Fibroblast of mammary gland (primary cell): Measurements from ENCODE around the gene GABRB3.
"Not testable (repeated sequence)": the region's sequence is repeated elsewhere in the genome, so short reads cannot be mapped to it uniquely, and the experiment has no call there.

ENCODE experiments used
- DNase-seq: peaks from one replicate; pipeline ENCODE4 v3.0.0-alpha.2; 2010; ENCODE audit warnings: low read depth
- H3K4me3 ChIP-seq: 2 replicates; pipeline ENCODE4 v1.5.1; 2011; ENCODE audit warnings: low read depth, mild to moderate bottlenecking, low read length, moderate library complexity; ENCODE audit not compliant: control insufficient read depth
- TF ChIP-seq, protein P1 (sequence below): conservative IDR thresholded peaks from 2 replicates; pipeline ENCODE4 v1.5.1; 2011; ENCODE audit warnings: low read depth, low read length, inconsistent platforms; ENCODE audit not compliant: control insufficient read depth, insufficient read depth

The GABRB3 gene

DNA sequence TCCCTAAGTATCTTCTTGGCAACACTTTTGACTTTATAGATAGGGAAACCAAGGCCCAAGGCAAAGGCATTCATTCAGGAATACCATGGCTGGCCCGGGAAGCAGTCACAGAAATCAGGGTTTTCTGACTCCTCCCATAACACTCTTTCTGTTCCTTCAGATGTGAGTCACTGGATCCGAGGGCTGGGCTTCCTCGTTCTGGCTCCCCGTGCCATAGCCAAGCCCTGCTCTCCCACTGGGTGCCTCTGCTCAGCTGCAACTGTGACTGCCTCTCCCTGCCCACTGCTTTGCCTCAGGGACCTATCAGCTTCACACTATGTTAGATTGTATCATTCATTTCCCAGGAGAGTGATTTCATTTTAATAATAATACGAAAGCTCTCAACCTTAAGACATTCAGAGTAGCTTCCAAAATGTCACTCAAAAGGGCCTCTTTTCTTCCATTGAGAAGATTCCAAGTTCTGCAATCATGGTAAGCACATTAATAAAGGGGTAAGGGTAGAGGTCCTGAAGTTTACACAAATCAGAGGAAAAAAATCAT lies 50.2 kb downstream of the GABRB3 start:
- H3K4me3 ChIP-seq: no peak overlapping the region
- DNase-seq: no peak
- TF ChIP-seq, protein P1, sequence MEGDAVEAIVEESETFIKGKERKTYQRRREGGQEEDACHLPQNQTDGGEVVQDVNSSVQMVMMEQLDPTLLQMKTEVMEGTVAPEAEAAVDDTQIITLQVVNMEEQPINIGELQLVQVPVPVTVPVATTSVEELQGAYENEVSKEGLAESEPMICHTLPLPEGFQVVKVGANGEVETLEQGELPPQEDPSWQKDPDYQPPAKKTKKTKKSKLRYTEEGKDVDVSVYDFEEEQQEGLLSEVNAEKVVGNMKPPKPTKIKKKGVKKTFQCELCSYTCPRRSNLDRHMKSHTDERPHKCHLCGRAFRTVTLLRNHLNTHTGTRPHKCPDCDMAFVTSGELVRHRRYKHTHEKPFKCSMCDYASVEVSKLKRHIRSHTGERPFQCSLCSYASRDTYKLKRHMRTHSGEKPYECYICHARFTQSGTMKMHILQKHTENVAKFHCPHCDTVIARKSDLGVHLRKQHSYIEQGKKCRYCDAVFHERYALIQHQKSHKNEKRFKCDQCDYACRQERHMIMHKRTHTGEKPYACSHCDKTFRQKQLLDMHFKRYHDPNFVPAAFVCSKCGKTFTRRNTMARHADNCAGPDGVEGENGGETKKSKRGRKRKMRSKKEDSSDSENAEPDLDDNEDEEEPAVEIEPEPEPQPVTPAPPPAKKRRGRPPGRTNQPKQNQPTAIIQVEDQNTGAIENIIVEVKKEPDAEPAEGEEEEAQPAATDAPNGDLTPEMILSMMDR: no peak

DNA sequence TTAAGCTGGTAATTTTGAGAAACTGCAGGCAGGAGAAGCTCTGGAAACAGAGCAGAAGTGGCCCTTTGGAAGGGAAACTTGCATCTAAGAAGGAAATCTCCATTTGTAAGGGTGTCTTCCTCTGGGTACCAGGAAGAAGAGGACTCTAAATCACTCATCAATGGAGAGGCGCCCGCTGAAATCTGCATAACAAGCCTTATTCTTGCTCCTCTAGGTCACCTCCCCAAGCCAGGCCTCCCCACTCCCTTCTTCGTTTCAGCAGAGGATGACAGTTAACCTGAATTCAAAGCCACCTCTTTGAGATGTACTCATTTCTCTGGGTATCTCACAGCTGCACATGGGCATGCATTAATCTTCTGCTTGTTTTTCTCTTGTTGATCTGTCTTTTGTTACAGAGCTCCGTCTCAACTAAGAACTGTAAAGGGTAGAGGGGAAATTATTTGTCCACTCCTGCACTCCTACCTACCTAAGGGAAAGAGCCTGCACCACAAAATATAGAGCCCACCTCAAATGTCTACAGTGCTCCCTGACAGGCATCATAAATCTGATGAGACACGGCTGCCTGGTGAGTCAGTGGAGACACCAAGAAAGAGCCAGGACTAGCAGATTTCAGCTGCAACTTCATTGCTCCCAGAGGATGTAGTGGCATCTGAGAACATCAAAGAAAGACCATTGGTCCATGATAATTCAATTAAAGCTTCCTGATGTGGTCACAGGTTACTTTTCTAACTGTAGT lies 51.5 kb downstream of the GABRB3 start:
- TF ChIP-seq, protein P1: no peak
- DNase-seq: no peak
- H3K4me3 ChIP-seq: no peak overlapping the region

DNA sequence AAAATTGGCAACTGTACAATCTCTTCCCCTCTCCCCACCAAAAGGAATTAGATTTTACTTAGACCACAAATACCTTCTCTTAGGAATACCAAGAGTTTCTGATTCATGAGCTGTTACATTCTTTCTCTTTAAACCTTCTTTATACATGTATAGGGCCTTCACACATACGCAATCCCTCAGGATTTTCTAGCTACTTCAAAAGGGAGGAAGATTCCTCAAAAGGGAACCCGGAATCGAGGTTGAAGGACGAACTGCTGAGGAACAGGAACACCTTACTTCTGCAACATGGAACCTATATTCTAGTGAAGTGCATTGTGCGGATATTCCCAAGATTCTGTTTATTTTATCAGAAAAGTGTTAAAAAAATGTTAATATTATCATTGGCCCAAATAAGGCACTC lies 52.3 kb downstream of the GABRB3 start:
- no peak overlapping the region for H3K4me3 ChIP-seq
- DNase-seq: no peak
- TF ChIP-seq, protein P1: no peak

DNA sequence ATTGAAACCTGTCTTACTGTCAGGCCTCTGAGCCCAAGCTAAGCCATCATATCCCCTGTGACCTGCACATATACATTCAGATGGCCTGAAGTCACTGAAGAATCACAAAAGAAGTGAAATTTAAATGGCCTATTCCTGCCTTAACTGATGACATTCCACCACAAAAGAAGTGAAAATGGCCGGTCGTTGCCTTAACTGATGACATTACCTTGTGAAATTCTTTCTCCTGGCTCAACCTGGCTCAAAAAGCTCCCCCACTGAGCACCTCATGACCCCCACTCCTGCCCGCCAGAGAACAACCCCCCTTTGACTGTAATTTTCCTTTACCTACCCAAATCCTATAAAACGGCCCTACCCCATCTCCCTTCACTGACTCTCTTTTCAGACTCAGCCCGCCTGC lies 53.0 kb downstream of the GABRB3 start:
- DNase-seq, H3K4me3 ChIP-seq: not testable (repeated sequence)

DNA sequence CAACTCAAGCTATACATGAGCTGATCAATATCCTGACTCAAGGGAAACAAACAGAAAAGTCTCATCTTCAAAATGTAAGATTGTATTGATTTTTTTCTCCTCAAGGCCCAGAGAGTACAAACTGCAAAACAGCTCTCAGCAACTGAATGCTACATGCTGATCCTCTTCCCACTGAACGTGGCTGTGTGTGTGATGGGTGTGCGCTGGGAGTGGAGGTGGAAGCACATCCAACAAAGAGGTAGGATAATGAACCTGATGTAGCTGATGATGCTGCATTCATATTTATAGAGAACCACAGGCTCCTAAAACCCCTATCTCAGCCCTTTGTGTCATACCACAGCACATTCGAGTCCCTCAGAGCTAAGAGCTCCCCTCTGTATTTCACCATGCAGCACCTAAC lies 56.8 kb downstream of the GABRB3 start:
- DNase-seq: no peak
- TF ChIP-seq, protein P1: no peak
- H3K4me3 ChIP-seq: no peak overlapping the region

DNA sequence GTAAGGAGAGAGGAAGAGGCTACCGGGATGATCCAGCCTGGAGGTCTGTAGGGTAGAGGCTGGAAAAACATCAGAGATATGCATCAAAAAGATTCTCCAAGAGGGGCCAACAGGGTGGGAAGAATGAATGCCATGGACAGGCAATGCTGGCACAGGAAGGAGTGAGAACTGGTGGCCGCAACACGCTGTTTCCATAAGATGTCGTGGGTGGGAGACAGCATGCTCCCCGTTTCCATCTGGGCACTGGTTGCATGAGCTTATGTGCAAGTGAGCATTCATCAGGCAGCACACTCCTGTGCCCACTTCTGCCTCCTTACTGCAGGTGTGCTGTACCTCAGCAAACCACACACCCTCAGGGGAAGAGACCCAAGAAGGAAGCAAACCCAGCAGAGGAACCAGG lies 59.4 kb downstream of the GABRB3 start:
- TF ChIP-seq, protein P1: no peak
- DNase-seq: no peak
- no peak overlapping the region for H3K4me3 ChIP-seq

DNA sequence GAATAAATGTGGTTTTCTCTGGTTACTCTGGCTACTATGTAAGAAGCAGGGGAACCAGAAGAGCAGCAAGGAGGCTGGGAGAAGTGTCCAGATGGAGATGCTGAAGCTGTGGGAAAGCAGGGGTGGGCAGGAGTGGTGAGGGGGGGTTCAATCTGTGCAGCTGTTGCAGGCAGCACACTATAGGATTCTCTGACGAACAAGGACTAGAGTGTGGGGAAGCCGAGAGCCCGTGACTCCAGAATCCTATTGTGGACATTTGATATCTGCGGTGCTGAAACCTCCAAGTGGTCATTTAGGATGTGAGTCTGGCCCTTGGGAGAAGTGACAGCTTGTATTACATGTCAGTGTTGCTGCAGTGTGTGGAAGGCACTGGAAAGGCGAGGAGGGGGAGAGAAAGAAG lies 60.5 kb downstream of the GABRB3 start:
- TF ChIP-seq, protein P1: no peak
- no peak for DNase-seq
- no peak overlapping the region for H3K4me3 ChIP-seq
